Measurements from ENCODE around the gene CCDC137. TPM values are rescaled to one million over a fixed set of nuclear protein-coding genes. Genes with fewer than 3 reads are reported as not detected.

CCDC137 gene
- total and polyA plus RNA-seq, 2 of the 13 experiments (the other 11 are each of a cell fraction or from before 2014, with no cell fraction given) = 14.6 to 39.1 TPM

- TF ChIP-seq HBP1 (CRISPR knock-in tag; IDR thresholded peaks at IDR 0.05; ENCODE audit: low read depth) = peak; percentile 96
- no peak for TF ChIP-seq ZNF33A (CRISPR knock-in tag; IDR thresholded peaks at IDR 0.05; ENCODE audit: borderline replicate concordance)
- peak; percentile 95 for TF ChIP-seq ZNF160 (CRISPR knock-in tag; IDR thresholded peaks at IDR 0.05)
- TF ChIP-seq ZNF382 (CRISPR knock-in tag; IDR thresholded peaks at IDR 0.05; ENCODE audit: borderline replicate concordance) = no peak
- TF ChIP-seq ZZZ3 (CRISPR knock-in tag; IDR thresholded peaks at IDR 0.05; ENCODE audit: borderline replicate concordance) = peak; percentile 84; the same call in 1 of the 2 replicates
- TF ChIP-seq ZFP82 (CRISPR knock-in tag; IDR thresholded peaks at IDR 0.05; ENCODE audit: borderline replicate concordance) = peak; percentile 94; the same call in 1 of the 2 replicates
- TF ChIP-seq, protein P1, sequence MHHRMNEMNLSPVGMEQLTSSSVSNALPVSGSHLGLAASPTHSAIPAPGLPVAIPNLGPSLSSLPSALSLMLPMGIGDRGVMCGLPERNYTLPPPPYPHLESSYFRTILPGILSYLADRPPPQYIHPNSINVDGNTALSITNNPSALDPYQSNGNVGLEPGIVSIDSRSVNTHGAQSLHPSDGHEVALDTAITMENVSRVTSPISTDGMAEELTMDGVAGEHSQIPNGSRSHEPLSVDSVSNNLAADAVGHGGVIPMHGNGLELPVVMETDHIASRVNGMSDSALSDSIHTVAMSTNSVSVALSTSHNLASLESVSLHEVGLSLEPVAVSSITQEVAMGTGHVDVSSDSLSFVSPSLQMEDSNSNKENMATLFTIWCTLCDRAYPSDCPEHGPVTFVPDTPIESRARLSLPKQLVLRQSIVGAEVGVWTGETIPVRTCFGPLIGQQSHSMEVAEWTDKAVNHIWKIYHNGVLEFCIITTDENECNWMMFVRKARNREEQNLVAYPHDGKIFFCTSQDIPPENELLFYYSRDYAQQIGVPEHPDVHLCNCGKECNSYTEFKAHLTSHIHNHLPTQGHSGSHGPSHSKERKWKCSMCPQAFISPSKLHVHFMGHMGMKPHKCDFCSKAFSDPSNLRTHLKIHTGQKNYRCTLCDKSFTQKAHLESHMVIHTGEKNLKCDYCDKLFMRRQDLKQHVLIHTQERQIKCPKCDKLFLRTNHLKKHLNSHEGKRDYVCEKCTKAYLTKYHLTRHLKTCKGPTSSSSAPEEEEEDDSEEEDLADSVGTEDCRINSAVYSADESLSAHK (CRISPR knock-in tag; IDR thresholded peaks at IDR 0.05; ENCODE audit: borderline replicate concordance) = peak; percentile 96
- TF ChIP-seq, protein P2, sequence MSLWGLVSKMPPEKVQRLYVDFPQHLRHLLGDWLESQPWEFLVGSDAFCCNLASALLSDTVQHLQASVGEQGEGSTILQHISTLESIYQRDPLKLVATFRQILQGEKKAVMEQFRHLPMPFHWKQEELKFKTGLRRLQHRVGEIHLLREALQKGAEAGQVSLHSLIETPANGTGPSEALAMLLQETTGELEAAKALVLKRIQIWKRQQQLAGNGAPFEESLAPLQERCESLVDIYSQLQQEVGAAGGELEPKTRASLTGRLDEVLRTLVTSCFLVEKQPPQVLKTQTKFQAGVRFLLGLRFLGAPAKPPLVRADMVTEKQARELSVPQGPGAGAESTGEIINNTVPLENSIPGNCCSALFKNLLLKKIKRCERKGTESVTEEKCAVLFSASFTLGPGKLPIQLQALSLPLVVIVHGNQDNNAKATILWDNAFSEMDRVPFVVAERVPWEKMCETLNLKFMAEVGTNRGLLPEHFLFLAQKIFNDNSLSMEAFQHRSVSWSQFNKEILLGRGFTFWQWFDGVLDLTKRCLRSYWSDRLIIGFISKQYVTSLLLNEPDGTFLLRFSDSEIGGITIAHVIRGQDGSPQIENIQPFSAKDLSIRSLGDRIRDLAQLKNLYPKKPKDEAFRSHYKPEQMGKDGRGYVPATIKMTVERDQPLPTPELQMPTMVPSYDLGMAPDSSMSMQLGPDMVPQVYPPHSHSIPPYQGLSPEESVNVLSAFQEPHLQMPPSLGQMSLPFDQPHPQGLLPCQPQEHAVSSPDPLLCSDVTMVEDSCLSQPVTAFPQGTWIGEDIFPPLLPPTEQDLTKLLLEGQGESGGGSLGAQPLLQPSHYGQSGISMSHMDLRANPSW (CRISPR knock-in tag; IDR thresholded peaks at IDR 0.05; ENCODE audit: borderline replicate concordance) = peak; percentile 97
- TF ChIP-seq WIZ (CRISPR knock-in tag; IDR thresholded peaks at IDR 0.05) = peak; percentile 90
- TF ChIP-seq AGO1 (IDR thresholded peaks at IDR 0.05; ENCODE audit: low read depth, low read length, poor library complexity, severe bottlenecking) = peak; percentile 96
- no peak for TF ChIP-seq TRIM24 (CRISPR knock-in tag; IDR thresholded peaks at IDR 0.05)
- TF ChIP-seq SALL1 (CRISPR knock-in tag; IDR thresholded peaks at IDR 0.05) = peak; percentile 98
- TF ChIP-seq ASH2L (IDR thresholded peaks at IDR 0.05; ENCODE audit: insufficient read length, low read depth, low read length) = peak; percentile 25
- TF ChIP-seq, protein P3, sequence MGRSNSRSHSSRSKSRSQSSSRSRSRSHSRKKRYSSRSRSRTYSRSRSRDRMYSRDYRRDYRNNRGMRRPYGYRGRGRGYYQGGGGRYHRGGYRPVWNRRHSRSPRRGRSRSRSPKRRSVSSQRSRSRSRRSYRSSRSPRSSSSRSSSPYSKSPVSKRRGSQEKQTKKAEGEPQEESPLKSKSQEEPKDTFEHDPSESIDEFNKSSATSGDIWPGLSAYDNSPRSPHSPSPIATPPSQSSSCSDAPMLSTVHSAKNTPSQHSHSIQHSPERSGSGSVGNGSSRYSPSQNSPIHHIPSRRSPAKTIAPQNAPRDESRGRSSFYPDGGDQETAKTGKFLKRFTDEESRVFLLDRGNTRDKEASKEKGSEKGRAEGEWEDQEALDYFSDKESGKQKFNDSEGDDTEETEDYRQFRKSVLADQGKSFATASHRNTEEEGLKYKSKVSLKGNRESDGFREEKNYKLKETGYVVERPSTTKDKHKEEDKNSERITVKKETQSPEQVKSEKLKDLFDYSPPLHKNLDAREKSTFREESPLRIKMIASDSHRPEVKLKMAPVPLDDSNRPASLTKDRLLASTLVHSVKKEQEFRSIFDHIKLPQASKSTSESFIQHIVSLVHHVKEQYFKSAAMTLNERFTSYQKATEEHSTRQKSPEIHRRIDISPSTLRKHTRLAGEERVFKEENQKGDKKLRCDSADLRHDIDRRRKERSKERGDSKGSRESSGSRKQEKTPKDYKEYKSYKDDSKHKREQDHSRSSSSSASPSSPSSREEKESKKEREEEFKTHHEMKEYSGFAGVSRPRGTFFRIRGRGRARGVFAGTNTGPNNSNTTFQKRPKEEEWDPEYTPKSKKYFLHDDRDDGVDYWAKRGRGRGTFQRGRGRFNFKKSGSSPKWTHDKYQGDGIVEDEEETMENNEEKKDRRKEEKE (IDR thresholded peaks at IDR 0.05) = no peak
- TF ChIP-seq ZSCAN29 (CRISPR knock-in tag; conservative IDR thresholded peaks at IDR 0.05) = peak; percentile 89; the same call in 1 of the 2 replicates
- TF ChIP-seq ARNTL (CRISPR knock-in tag; IDR thresholded peaks at IDR 0.05) = peak; percentile 100
- TF ChIP-seq REL (CRISPR knock-in tag; conservative IDR thresholded peaks at IDR 0.05) = peak; percentile 98
- TF ChIP-seq NFRKB (IDR thresholded peaks at IDR 0.05) = no peak
- TF ChIP-seq ZNF772 (CRISPR knock-in tag; IDR thresholded peaks at IDR 0.05) = peak; percentile 98
- TF ChIP-seq PHF21A (CRISPR knock-in tag; IDR thresholded peaks at IDR 0.05) = peak; percentile 90
These were observed 45.4 kb downstream of the CCDC137 start, which contains the start of gene SLC25A10 (continued) for GRCh38 chr17:81711814-81712467.
